HG03520 (cell line): ENCODE data around the gene DMGDH.

Experiments used
- ATAC-seq: cut with Tn5 transposase; IDR thresholded peaks from one replicate; pipeline ENCODE4 v1.9.1; 2021; ENCODE audit warnings: mild to moderate bottlenecking, moderate library complexity; ENCODE audit not compliant: unreplicated experiment

Gene DMGDH

DNA sequence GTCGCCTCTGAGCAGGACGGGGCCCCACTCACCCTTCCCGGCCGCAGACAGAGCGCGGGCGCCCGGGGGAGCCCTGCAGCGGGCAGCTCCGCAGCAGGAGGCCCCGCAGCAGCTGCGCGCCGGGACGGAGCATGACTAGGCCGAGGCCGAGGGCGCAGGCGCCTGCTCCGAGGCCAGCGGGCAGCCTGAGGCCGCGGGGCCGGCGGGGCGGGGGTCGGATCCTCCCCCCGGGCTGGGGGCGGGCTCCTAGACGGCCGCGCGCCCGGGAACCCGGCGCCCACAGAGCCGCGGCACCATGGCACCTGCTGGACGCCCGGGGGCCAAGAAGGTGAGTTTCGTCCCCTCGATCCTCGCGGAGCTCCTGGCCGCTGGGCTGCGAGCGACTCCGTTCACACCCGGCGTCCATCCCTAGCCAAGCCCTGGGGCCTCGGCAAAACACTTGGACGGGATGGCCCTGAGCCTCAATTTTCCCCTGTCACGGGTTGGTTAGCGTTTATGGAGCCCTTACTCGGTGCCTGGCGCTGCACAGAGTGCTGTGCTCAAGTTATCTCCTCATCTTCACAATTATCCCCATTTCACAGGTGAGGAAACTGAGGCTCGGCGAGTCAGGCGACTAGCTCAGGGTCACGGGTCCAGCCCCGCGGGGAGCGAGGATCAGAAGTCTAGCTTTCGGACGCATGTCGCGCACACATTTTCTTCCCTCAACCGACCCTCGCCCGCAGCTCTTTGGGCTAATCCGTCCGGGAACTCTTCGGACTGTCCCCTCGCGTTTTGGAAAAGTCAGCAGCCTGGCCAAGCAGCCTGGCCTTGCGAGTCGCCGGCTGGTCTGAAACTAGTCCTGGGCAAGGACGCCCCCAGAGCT, at the start of gene DMGDH, which contains the start of gene BHMT2:
Gene DMGDH, minus strand, starts transcription at position 187 of the 862 bp plus-strand sequence. Its CDS starts 54 bp downstream, at position 133.
Gene BHMT2, plus strand, starts transcription at position 280 of the 862 bp plus-strand sequence. Its CDS starts 16 bp downstream, at position 296.
- no peak for ATAC-seq

DNA sequence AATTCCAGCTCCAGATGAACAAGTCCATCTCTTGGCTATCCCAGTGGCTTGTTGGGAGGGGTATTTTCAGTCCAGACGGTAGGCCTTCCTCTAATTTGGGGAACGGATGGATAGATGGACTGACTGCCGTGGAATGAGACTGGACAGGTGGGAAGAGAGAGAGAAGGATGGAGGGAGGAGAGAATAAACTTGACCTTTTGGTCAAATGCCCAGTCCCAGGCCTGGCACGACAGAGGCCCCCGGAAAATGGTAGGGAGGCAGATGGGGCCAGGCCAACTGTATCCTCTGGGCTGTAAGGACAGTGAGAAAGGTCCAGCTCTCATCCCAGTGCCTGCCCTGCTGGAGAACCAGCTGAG, 43.2 kb upstream of the DMGDH start:
- ATAC-seq = no peak

DNA sequence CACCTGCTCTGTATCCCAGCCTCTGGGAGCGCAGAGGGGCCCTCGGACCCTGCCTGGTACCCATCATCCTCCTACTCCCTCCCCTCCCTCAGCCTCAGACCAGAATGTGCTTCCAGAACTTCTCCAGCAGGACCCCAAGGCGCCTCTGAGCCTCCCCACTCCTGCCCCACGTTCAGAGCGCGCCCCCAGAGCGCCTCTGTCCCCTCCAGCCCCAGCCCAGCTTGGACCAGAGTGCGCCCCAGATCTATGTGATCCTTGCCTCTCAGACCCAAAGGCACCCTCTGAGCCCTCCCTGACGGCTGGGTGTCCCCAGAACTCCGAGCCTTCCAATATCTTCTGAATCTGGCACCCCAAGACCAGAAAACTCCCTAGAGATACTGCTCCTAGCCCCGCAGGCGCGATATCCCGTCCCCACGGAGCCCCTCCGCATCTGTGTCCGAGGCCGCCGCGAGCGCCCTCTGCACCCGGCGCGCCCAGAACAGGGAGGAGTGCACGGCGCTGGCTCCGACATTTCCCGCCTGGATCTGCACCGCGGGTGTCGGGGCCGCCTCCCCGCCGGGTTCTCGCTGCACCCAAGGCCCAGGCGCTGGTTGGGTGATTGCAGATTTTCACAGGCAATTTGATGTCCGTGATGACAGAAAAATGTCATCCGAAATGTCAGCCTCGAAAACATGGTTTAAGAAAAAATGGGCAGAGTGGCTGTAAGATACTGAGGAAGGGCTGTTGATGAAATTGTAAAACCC, 42.7 kb upstream of the DMGDH start:
- ATAC-seq = no peak

DNA sequence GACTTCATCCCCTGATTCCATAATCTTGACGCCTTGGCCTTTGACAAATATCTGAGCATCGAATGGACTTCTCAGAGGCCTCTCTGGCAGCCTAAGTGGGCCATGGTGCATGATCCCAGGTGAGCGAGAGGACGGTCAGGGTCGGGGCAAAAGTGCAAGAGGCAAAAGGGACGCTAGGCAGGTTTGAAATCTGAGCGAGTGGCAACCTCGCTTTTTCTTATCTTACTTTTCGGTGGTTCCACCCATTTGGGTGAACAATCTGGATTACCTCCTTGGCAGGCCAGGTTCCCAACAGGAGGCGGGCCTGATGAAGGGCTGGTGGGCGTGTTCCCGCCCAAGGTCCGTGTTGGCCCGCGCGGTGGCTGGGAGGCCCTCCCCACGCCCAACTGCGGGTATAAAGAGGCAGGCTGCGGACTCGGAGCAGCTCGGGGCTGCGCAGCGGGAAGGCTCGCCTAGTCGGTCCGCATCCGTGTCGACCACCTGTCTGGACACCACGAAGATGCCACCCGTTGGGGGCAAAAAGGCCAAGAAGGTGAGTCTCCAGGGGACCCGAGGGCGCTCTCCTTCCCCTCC, 42.0 kb upstream of the DMGDH start, which contains the start of gene BHMT:
Gene BHMT, plus strand, starts transcription at position 423 of the 573 bp plus-strand sequence. Its CDS starts 77 bp downstream, at position 500.
- no peak for ATAC-seq

DNA sequence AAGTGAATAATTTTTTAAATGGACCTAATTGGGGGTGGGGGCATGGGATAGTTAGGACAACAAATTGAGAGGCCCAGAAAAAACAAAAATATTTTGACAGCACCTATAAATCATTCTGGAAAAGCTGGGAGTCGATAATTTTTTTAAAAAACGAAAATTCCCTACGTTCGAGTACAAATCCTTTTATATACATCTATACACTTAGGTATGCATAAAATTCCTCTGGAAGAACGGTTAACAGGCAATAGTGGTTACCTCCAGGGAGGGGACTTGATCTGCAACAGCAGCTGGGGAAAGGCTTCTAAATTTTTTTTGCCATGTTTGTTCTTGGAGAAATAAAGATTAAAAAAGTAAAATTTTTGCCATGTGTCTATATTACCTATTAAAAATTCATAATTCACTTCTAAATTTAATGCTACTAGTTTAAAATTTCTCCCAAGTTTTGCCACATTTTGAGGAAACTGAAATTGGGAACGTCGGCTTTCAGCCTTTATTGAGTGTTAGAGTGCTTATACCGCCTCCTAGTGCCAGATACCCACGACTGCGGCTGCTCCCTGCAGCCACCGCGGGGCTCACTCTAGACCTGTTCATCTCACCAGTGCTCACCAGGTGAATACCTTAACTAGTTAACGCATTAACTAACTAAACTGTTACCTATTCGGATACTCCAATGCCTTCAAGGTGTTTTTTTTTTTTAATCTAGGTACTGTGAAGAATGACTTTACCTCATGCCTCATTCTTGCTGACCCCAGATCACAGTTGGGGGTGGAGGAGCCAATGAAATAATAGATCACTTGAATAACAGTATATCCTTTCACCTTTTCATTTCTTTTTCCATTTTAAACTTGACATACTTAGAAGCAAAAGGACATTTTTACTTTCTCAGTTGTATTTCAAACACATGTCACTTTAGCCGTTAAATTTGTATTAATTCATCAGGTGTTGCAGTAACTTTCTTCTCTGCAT, 40.3 kb upstream of the DMGDH start:
- ATAC-seq = no peak

DNA sequence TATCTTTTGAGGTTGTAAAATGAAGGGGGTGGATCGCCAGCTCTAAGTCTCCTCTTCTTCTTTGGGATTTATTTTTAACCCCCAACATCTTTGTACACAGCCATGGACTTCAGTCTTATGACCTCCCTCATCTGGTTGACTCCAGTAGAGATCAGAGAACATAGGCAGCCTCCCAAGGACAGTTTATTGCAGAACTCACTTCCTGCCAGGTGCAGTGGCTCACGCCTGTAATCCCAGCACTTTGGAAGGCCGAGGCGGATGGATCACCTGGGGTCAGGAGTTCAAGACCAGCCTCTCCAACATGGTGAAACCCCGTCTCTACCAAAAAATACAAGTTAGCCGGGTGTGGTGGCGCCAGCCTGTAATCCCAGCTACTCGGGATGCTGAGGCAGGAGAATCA, 39.3 kb upstream of the DMGDH start:
- no peak for ATAC-seq

DNA sequence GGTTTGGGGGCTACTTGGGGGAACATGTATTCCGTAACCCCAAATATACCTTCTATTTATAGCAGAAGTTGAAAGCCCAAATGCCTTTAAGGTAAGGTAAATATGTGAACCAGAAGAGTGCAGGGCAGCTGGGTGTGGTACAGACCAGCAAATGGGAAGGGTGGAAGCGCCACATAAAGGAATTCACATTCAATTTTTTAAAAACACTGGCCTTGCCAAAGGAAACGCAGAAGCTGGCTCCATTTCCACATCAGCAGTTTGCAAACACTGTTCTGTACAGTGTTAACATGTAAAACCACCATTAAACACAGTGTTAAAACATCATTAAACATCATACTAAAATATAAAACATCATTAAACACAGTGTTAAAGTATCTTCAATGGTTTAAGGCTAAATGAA, 38.6 kb upstream of the DMGDH start:
- ATAC-seq = no peak

DNA sequence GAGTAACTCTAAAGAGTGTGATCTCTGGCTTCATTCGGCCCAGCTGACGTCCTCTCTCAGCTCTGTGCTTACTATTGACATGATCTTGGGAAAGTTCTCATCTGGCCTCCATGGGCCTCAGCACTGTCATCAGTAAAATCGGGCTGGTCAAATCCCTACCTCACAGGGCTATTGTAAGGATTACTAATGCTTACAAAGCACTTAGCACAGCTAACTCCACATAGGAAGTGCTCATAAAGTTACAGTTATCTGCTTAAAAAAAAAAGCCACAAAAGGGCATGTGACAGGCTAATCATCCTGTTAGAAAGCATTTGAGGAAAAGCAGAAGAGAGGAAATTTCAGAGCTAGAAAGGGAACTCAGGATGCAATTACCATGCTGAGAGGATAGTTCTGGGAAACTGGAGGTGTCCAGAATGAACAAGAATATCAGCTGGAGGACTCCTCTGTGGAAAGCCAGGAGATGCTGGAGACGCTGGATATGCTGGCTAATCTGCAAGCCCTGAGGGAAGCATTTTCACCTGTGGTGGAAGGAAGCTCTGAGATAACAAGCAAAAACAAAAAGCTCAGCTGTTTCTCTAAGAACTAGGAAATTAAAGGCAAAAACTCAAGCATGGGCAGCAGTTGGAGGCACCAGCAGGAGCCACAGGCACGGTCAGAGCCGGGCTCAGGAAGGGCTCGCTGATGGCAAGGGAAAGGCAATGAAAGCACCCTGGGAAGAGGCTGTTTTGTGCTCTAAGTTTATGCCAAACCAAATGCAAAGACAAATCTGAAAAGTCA, 37.7 kb upstream of the DMGDH start:
- ATAC-seq = no peak

DNA sequence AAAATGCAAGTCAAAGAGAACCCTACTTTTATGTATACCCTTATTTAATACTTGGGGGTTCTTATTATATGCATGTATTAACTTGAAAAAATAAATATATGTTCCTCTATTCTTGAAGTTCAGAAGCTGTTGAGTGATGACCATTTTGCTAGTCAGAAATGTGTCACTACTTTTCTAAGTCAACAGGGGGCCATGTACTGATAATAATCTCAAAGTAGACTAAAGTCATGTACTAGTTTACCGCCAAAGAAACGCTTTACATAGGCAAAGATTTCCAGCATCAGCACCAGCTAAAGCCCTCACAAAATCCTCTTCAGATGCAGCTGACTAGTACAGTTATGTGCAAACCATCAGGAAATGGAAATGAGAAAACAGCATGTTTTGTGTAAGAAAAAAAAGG, 36.4 kb upstream of the DMGDH start:
- no peak for ATAC-seq

DNA sequence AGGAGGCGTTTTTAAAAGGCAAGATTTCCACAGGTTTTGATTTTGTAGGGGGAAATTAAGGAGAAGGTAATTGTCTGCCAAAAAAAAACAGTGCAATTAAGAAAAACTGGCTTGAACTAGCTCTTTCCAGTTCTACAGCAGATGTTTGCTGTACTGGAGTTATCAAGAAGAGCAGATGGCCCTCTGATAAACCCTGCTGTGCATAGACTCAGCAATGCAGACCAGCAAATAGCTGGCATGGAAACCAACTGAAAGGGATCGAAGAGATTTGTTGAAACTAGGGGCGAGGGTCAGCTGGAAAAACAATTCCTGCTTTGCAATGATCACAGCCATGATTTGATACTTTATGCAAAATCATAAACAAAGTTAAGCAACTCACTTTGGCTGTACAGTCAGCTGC, 24.3 kb upstream of the DMGDH start:
- ATAC-seq = no peak

DNA sequence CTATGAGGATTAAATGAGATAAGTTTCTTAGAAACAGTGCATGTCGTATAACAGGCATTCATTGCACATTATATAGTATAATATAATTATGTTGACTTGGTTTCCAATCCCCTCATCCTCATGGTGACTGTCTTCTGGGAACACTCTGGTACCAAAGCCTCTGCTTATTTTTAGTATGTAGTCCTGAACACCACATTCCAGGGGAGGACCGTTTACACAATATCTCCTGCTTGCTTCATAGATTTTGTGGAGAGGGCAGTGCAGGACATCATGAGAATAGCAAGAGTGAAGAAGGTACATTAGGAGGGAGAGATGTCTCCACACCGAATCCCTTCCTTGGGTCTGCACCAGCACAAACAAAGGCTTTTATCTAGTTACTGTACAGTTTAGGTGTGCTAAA, 21.6 kb upstream of the DMGDH start:
- ATAC-seq = no peak

DNA sequence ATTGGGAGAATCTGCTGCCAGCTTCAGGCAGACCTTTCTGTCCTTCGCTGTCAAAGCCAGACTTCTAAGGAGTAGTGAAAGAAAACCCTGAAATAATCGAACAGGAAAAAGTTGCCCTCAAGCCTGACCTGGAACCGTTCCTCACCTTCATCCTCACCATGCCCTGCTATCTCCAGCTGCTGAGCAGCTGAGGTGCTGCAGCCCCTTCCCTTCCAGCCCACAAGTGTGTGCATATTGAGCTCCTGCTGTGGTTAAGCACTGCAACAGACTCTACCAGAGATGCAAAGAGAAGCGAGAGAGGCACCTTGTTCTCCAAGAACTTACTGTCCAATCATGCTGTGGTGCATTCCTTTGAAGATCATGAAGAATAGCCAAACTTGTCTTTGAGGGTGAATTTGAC, 19.0 kb upstream of the DMGDH start:
- ATAC-seq = no peak

DNA sequence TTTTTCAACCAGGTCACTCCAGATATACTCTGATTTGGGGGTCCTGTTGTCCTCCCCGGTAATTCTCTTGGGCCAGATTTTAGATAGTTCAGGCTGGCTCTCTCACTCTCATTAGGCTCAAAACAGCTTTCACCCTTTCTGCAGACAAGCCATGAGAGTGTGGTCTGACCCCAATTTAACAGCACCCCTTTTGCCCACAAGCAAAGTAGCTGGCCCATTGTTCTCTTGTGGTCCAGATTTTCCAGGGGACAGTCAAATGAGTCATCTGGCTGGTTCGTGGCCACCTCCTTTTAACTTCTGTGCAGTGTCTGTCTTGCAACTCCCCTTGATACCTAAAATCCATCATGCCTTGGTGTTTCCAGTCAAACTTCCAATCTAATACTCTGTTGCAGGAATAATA, 16.6 kb upstream of the DMGDH start:
- ATAC-seq = no peak

DNA sequence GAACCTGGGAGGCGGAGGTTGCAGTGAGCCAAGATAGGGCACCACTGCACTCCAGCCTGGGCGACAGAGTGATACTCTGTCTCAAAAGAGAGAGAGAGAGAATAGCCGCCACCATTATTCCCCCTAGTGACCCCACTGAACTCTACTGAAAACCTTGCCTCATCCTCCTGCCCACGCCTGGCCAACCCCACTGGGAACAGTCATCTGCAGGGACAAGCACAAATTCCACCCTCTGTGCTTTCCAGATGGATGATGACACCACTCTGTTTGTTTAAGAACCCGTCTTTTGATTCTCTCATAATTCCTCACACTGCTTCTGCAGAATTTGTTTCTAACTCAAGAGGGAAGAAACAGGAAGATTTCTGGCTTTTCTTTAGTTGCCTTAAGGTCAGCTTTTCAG, 12.3 kb upstream of the DMGDH start:
- no peak for ATAC-seq

DNA sequence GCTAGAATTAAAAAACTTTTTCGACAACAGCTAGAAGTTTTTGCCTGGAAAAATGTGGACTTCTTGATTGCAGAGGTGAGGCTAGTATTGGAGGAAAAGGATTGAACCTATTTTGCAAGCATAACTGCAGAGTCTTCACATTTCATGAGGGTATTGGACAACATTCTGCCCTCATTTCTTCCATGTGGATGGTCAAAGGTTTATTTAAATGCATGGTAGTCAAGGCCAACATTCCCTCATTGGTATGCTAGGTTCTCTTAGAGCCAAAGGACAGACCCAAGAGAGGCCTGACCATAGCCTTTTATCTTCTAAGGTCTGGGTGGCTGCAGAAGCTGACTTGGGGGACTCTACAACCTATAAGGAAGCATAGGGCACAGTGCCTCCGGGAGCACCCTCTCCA, 11.3 kb upstream of the DMGDH start:
- ATAC-seq = no peak

DNA sequence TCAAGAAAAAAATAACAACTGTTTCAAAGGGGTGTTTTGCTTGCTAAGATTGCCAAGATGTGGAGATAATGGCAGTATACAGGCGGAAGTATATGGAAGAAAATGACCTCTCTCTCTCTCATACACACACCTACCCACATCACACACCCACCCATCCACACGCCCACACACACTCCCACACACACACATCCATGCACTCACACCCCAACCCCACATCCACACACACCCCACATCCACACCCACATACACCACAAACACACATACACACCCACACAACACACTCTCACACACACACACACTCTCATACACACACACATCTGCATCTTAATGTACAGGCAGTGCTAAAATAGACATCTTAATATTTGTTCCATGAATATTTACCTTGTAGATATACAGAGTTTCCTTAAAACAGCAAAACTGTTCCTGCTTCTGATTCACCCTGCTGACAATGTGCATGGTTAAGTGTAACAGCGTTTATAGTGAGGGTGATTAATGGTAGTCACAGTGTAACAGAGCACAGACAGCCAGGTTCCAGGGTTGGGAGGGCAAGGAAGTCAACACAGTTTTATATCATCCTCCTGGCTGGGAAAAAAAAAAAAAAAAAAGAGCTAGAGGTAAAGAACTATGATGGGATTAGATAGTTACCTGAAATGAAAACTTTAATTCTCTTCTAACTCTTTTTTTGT, 8.3 kb upstream of the DMGDH start:
- no peak for ATAC-seq

DNA sequence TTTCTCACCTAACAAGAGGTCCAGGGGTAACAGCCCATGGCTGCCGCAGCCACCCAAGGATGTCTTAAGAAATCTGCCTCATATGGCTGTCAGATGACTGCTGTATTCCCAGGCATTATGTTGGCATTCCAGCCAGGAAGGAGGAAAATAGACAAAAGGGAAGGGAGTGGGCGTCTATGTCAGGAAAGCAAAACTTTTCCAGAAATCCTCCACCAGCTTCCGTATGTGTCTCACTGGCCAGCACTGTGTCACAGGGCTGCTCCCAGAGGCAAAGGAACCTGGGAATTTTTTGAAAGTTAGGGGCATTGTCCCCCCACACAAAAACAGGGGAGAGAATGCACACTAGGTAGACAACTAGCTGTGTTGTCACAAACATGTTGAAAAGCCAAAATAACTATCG, 7.3 kb upstream of the DMGDH start:
- ATAC-seq = no peak

DNA sequence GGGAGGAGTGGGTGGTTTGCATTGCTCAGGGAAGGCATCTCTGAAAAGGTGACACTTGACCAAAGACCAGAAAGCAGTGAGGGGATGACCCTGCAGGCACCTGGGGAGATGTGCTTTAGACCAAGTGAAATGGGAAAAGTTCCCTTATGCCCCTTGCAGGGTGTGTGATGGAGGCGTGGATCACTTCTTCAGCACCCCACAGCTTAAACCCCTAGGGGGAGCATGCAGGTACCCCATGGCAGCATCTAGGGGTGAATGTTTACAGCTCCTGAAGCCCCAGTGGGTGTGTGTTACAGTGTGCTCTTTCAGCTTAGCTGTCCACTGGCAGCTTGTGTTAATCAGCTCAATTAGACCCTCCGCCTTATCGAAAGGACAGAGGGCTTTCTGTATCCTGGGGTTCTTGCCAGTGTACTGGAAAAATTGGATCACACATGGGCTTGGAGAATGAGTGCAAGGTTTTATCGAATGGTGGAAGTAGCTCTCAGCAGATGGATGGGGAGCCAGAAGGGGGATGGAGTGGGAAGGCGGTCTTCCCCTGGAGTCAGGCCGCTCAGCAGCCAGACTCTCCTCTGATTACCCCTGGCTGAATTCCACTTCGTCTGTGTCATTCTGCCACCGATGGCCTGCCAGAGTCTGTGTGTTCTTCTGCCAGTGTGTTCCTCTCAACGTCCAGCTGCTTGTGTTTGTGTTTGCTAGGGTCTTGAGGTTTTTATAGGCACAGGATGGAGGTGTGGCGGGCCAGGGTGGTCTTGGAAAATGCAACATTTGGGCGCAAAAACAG, 6.4 kb upstream of the DMGDH start:
- ATAC-seq = no peak
